GM12891 (cell line): ENCODE measurements around the gene VPS35L.
"Not testable (repeated sequence)": the region's sequence is repeated elsewhere in the genome, so short reads cannot be mapped to it uniquely, and the experiment has no call there.

Experiments
- DNase-seq: peaks from one replicate; pipeline ENCODE4 v3.0.0; 2011; ENCODE audit warnings: low spot score; ENCODE audit not compliant: insufficient read length
- FAIRE-seq: peaks from 2 replicates; lab custom pipeline; 2011; peaks lifted over from hg19 to GRCh38; lab: Jason Lieb, UNC
- PAX5 ChIP-seq: IDR thresholded peaks from 2 replicates; pipeline ENCODE4 v1.6.1; 2011; ENCODE audit warnings: low read length, moderate library complexity, mild to moderate bottlenecking; ENCODE audit not compliant: insufficient read depth, severe bottlenecking
- POLR2A ChIP-seq: IDR thresholded peaks from 2 replicates; pipeline ENCODE4 v1.6.1; 2011; ENCODE audit warnings: low read depth, low read length, control low read depth
- POLR2AphosphoS5 ChIP-seq: IDR thresholded peaks from 2 replicates; pipeline ENCODE4 v1.6.1; 2011; ENCODE audit warnings: low read depth, low read length, control low read depth
- POU2F2 ChIP-seq: IDR thresholded peaks from 2 replicates; pipeline ENCODE4 v1.6.1; 2011; ENCODE audit warnings: low read depth, mild to moderate bottlenecking, control low read depth, low read length, moderate library complexity
- SPI1 ChIP-seq: IDR thresholded peaks from 2 replicates; pipeline ENCODE4 v1.6.1; 2011; ENCODE audit warnings: low read depth, low read length, control low read depth
- TAF1 ChIP-seq: IDR thresholded peaks from 2 replicates; pipeline ENCODE4 v1.6.1; 2011; ENCODE audit warnings: low read depth, low read length, control low read depth

VPS35L gene

DNA sequence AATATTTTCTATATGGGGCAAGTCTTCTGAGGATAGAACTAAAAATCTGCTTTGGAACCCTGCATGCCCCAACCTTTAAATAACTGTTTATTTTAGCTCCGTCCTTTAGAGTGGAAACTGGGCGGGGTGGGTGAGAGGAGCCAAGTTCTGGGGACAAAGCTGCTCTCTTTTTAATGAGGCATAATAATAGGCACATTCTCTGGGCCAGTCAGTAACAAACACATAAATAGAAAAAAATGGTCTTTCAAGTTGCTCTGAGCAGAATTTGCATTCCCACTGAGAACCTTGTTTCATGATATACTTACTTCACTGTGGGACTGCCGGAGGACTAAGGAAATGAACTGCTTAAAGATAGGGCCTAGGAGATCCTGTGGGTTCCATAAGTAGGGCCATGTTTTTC lies 111.0 kb downstream of the VPS35L start:
- TF ChIP-seq POU2F2 (no peak), SPI1 (no peak), POLR2AphosphoS5 (no peak), TAF1 (no peak), POLR2A (no peak), PAX5 (no peak)
- no peak for DNase-seq
- FAIRE-seq = no peak

GRCh38 chr16:19672378-19672777 lies 116.9 kb downstream of the VPS35L start:
- DNase-seq (no peak), FAIRE-seq (no peak)
- no peak for TF ChIP-seq SPI1
- no peak for TF ChIP-seq POU2F2
- no peak for TF ChIP-seq POLR2AphosphoS5
- no peak for TF ChIP-seq PAX5
- TF ChIP-seq POLR2A = no peak
- TF ChIP-seq TAF1 = no peak

DNA sequence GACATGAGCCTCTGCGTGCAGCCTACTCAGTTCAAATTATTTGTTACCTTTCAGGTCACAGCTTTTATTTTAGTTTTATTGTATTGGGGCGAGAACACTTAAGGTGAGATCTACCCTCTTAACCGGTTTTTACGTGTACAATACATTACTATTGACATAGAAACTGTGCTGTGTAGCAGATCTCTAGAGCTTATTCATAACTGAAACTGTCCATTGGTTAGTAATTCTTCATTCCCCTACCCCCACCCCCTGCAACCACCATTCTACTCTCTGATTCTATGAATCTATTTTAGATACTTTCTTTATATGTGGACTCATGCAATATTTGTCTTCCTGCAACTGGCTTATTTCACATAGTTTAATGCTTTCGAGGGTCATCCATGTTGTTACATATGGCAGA lies 119.0 kb downstream of the VPS35L start:
- FAIRE-seq = no peak
- no peak for TF ChIP-seq SPI1
- TF ChIP-seq PAX5 = no peak
- no peak for TF ChIP-seq POLR2AphosphoS5
- no peak for TF ChIP-seq TAF1
- no peak for TF ChIP-seq POLR2A
- TF ChIP-seq POU2F2 = no peak
- DNase-seq = no peak

DNA sequence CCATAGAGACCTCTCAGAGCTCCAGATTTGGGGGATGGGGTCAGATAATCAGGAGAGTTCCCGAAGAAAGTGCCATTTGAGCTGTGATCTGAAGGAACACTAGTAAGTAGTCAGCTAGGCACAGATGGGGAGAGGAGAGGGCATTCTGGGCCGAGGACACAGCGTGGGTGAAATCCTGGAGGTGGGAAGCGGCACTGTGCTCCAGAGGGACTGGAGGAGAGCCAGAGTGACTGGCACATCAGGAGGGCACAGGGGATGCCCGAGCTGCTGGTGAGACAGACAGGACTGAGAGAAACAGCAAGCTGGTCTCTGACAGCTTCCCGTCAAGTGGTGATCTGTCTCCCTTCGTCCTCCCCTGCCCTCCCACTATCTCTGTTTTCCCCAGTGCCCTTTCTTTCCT lies 121.9 kb downstream of the VPS35L start:
- no peak for FAIRE-seq
- TF ChIP-seq TAF1 = no peak
- TF ChIP-seq POLR2AphosphoS5 = no peak
- DNase-seq = no peak

DNA sequence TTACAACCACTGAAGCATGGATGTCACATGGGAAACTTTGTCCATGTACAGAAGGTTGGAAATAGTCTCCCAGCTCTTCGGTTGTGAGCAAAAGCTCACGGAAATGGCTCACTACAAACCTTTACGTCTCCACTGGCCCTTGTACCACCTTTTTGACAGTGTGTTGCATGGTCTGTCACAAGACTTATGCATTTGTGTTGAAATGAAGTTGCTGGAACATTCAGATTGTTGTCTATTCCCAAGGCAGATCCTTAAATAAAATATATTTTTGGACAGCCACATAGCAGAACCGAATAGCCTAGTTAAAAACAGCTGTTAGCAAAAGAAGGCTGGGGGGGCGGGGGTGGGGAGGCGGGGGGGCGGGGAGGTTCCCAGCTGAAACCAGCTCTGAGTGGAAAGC lies 123.3 kb downstream of the VPS35L start:
- no peak for DNase-seq
- TF ChIP-seq POU2F2 = no peak
- TF ChIP-seq PAX5 = no peak
- FAIRE-seq = no peak

DNA sequence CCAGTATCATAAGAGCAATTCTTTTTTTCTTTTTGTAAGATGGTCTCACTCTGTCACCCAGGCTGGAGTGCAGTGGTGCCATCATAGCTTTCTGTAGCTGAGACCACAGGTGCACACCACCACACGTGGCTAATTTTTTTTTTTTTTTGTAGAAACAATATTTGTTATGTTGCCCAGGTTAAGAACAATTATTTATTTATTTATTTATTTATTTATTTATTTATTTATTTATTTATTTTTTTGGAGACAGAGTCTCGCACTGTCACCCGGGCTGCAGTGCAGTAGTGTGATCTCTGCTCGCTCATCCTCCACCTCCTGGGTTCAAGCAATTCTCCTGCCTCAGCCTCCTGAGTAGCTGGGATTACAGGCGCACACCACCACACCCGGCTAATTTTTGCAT lies 123.8 kb downstream of the VPS35L start:
- DNase-seq, FAIRE-seq: not testable (repeated sequence)

DNA sequence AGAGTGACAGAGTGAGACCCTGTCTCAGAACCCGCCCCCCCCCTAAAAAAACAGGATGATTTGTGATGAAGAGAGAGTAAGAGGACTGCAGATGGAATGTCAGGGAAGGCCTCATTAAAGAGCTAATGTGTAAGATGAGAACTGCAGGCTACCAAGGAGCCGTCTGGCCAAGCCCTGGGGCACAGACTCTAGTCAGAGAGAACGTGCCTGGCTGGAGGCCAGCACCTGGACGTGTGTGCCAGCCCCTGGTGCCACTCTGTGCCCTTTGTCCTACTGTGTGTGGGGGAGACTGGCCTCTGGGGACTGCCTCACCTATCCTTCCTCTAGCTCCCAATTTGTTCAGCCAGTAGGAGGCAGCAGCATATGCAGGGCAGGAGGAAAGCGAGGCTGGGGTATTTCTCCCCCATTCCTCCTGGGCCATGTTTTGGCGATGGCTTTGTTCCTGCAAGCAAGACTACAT lies 125.4 kb downstream of the VPS35L start:
- no peak for DNase-seq
- TF ChIP-seq SPI1 (no peak), POLR2A (no peak), POU2F2 (no peak), PAX5 (no peak), POLR2AphosphoS5 (no peak), TAF1 (no peak)
- FAIRE-seq = no peak

DNA sequence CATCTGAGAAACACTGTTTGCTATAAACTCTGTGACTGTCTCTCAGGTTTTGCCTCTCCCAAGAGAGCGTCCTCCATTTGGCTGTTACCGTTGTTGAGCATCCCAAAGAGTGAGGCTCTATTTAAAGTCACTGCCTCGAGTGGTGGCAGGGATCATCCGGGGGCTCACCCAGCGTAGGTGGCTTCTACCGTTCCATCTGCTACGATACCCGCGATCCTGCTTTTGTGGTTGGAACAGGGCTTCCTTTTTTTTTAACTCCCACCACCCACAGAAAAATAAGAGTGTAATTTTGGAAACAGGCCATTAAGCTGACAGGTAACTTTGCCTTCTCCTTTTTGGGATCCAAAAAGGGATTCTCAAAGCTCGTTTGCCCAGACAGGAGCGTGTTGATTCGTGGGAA lies 126.1 kb downstream of the VPS35L start:
- FAIRE-seq (no peak), DNase-seq (no peak)
- TF ChIP-seq PAX5 (no peak), TAF1 (no peak), SPI1 (no peak), POU2F2 (no peak), POLR2A (no peak), POLR2AphosphoS5 (no peak)

DNA sequence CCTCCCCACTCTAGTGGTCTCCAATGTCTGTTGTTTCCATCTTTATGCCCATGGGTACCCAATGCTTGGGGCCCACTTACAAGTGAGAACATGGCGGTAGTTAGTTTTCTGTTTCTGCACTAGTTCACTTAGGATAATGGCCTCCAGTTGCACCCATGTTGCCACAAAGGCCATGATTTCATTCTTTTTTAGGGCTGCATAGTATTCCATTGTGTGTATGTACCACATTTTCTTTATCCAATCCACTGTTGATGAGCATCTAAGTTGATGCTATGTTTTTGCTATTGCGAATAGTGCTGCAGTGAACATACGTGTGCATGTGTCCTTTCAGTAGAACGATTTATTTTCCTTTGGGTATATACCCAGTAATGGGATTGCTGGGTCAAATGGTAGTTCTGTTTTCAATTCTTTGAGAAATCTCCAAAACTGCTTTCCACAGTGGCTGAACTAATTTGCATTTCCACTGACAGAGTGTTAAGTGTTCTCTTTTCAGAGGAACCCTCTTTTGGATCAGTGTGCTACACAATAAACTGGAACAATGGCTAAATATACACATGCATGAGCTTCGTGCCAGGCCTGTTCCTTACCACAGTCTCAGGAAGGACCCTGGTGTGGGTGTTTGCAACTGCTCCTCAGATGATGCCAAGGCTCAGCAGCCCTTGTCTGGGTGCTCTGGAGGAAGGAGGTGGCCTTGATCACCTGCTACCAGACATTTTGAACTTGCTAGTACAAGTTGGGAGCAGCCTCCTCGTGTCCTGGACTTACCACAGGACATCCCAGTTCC lies 128.1 kb downstream of the VPS35L start:
- FAIRE-seq (no peak), DNase-seq (no peak)
- TF ChIP-seq TAF1 (no peak), SPI1 (no peak), POU2F2 (no peak), PAX5 (no peak), POLR2AphosphoS5 (no peak), POLR2A (no peak)

- TF ChIP-seq POU2F2 = no peak
- TF ChIP-seq PAX5 = no peak
- no peak for TF ChIP-seq SPI1
- TF ChIP-seq TAF1 = no peak
- no peak for TF ChIP-seq POLR2AphosphoS5
- no peak for TF ChIP-seq POLR2A
- DNase-seq (no peak), FAIRE-seq (no peak)
These were observed 129.7 kb downstream of the VPS35L start for GRCh38 chr16:19685176-19685575.

GRCh38 chr16:19687279-19687678 lies 131.8 kb downstream of the VPS35L start:
- DNase-seq = no peak
- FAIRE-seq = no peak
- TF ChIP-seq POLR2AphosphoS5 = no peak
- no peak for TF ChIP-seq POU2F2
- no peak for TF ChIP-seq TAF1
- no peak for TF ChIP-seq PAX5
- TF ChIP-seq POLR2A = no peak
- no peak for TF ChIP-seq SPI1
